IMR-90 (cell line): ENCODE data around the gene SLC8A1. TPM values are rescaled to one million over a fixed set of nuclear protein-coding genes. Genes with fewer than 3 reads are reported as not detected.
A peak's percentile ranks its signal among the peaks of the same experiment; 100 is the strongest.

Experiments
- ATAC-seq: fragments of 200-7000 bp; cut with Tn5 transposase; 2 replicates; pipeline ENCODE4 v1.9.1; 2020; ENCODE audit warnings: low read depth, mild to moderate bottlenecking, moderate library complexity
- BruUV-seq: library from RNA; stranded (reverse); fragments of 400-500 nt; replicated peaks from 2 replicates; lab custom pipeline; 2021; lab: Mats Ljungman, UMichigan
- CTCF ChIA-PET: fragments of 300-600 bp; formaldehyde crosslinking; extraction: SDS; loops from one replicate; lab custom pipeline; 2021; ENCODE audit warnings: antibody characterized with exemption; lab: Yijun Ruan, JAX
- POLR2A ChIA-PET: fragments of 300-600 bp; sonication (Branson Sonifier 250); formaldehyde crosslinking; loops from one replicate; lab custom pipeline; 2022; ENCODE audit warnings: antibody characterized with exemption; ENCODE audit not compliant: unreplicated experiment; lab: Charles Lee
- DNase-seq: peaks from one replicate; pipeline ENCODE4 v3.0.0; 2013
- H2AFZ ChIP-seq: replicated peaks from 2 replicates; pipeline ENCODE3; 2013; ENCODE audit warnings: low read length, mild to moderate bottlenecking; ENCODE audit not compliant: poor library complexity
- H2AK5ac ChIP-seq: 2 replicates; pipeline ENCODE4 v1.6.1; 2013; ENCODE audit warnings: low read depth, low read length, inconsistent platforms
- H2AK9ac ChIP-seq: replicated peaks from 2 replicates; pipeline ENCODE3; 2013; ENCODE audit warnings: mild to moderate bottlenecking, low read depth, low read length, moderate library complexity; ENCODE audit not compliant: poor library complexity
- H2BK120ac ChIP-seq: 2 replicates; pipeline ENCODE4 v1.6.1; 2013; ENCODE audit warnings: low read depth, low read length, inconsistent platforms
- H2BK15ac ChIP-seq: 3 replicates; pipeline ENCODE4 v1.6.1; 2013; ENCODE audit warnings: low read depth, low read length, inconsistent platforms
- H2BK20ac ChIP-seq: 2 replicates; pipeline ENCODE4 v1.6.1; 2013; ENCODE audit warnings: low read depth, mild to moderate bottlenecking, inconsistent platforms, low read length, moderate library complexity
- H2BK5ac ChIP-seq: 2 replicates; pipeline ENCODE4 v1.6.1; 2013; ENCODE audit warnings: mild to moderate bottlenecking, low read depth, low read length, inconsistent platforms; ENCODE audit not compliant: poor library complexity, severe bottlenecking
- H3K14ac ChIP-seq: replicated peaks from 2 replicates; pipeline ENCODE4 v1.6.1; 2013; ENCODE audit warnings: low read depth, low read length, inconsistent platforms
- H3K18ac ChIP-seq: 2 replicates; pipeline ENCODE4 v1.6.1; 2013; ENCODE audit warnings: low read depth, low read length, control low read depth
- H3K23ac ChIP-seq: 2 replicates; pipeline ENCODE4 v1.6.1; 2013; ENCODE audit warnings: low read depth, low read length, inconsistent platforms
- H3K27ac ChIP-seq: 2 replicates; pipeline ENCODE4 v1.5.1; 2013; ENCODE audit warnings: mild to moderate bottlenecking, control low read depth, low read length; ENCODE audit not compliant: insufficient read depth
- H3K27me3 ChIP-seq: 2 replicates; pipeline ENCODE4 v1.6.1; 2013; ENCODE audit warnings: low read length; ENCODE audit not compliant: control insufficient read depth, insufficient read depth
- H3K36me3 ChIP-seq: 2 replicates; pipeline ENCODE4 v1.6.1; 2013; ENCODE audit warnings: low read length, mixed read lengths; ENCODE audit not compliant: control insufficient read depth, insufficient read depth
- H3K4ac ChIP-seq: 2 replicates; pipeline ENCODE4 v1.6.1; 2013; ENCODE audit warnings: low read depth, low read length, inconsistent platforms
- H3K4me1 ChIP-seq: 2 replicates; pipeline ENCODE4 v1.6.1; 2013; ENCODE audit warnings: low read length, mixed read lengths; ENCODE audit not compliant: control insufficient read depth, insufficient read depth
- H3K4me2 ChIP-seq: 2 replicates; pipeline ENCODE4 v1.6.1; 2013; ENCODE audit warnings: low read depth, mild to moderate bottlenecking, control low read depth, low read length, moderate library complexity
- H3K4me3 ChIP-seq: 2 replicates; pipeline ENCODE4 v1.5.1; 2013; ENCODE audit warnings: low read depth, mild to moderate bottlenecking, control low read depth, low read length, moderate library complexity; ENCODE audit not compliant: insufficient read depth
- H3K56ac ChIP-seq: 2 replicates; pipeline ENCODE4 v1.6.1; 2013; ENCODE audit warnings: low read length, inconsistent platforms; ENCODE audit not compliant: insufficient read depth; ENCODE audit errors: extremely low read depth
- H3K79me1 ChIP-seq, 2 experiments: 2 replicates each; pipeline ENCODE4 v1.6.1; 2013; ENCODE audit warnings: low read length in 2 of 2, inconsistent platforms in 1 of 2, low read depth in 1 of 2
- H3K9ac ChIP-seq: 2 replicates; pipeline ENCODE4 v1.6.1; 2013; ENCODE audit warnings: low read depth, low read length, control low read depth
- H3K9me1 ChIP-seq: 2 replicates; pipeline ENCODE4 v1.6.1; 2013; ENCODE audit warnings: low read length, inconsistent platforms; ENCODE audit not compliant: insufficient read depth
- H3K9me3 ChIP-seq: 2 replicates; pipeline ENCODE4 v1.6.1; 2013; ENCODE audit warnings: low read length; ENCODE audit not compliant: control insufficient read depth, insufficient read depth
- H4K20me1 ChIP-seq: 2 replicates; pipeline ENCODE4 v1.6.1; 2013; ENCODE audit warnings: low read length, inconsistent platforms; ENCODE audit not compliant: insufficient read depth
- H4K5ac ChIP-seq: 2 replicates; pipeline ENCODE4 v1.6.1; 2013; ENCODE audit warnings: mild to moderate bottlenecking, low read depth, low read length, control low read depth
- H4K8ac ChIP-seq, 2 experiments: 2 replicates each; pipeline ENCODE4 v1.6.1; 2013; ENCODE audit warnings: low read depth in 2 of 2, low read length in 2 of 2, control low read depth in 1 of 2, inconsistent platforms in 1 of 2
- H4K91ac ChIP-seq: 2 replicates; pipeline ENCODE4 v1.6.1; 2013; ENCODE audit warnings: low read depth, low read length, inconsistent platforms; ENCODE audit not compliant: insufficient read depth
- BHLHE40 ChIP-seq: fragments of 150-350 bp; IDR thresholded peaks from 2 replicates; pipeline ENCODE4 v1.6.1; 2016; ENCODE audit warnings: mild to moderate bottlenecking, low read depth, low read length
- CEBPB ChIP-seq: IDR thresholded peaks from 2 replicates; pipeline ENCODE4 v1.6.1; 2012; ENCODE audit warnings: low read depth, low read length, improper control_type of control experiment
- CHD1 ChIP-seq: IDR thresholded peaks from 2 replicates; pipeline ENCODE4 v1.6.1; 2012; ENCODE audit warnings: low read depth, low read length, improper control_type of control experiment
- ELK1 ChIP-seq: fragments of 150-350 bp; IDR thresholded peaks from 2 replicates; pipeline ENCODE4 v1.6.1; 2016; ENCODE audit warnings: low read depth, mild to moderate bottlenecking, low read length, moderate library complexity, borderline replicate concordance
- FOS ChIP-seq: fragments of 150-350 bp; IDR thresholded peaks from 2 replicates; pipeline ENCODE4 v1.6.1; 2016; ENCODE audit warnings: low read depth, low read length
- MAFK ChIP-seq: IDR thresholded peaks from 2 replicates; pipeline ENCODE4 v1.6.1; 2012; ENCODE audit warnings: low read depth, low read length, improper control_type of control experiment
- MAZ ChIP-seq: IDR thresholded peaks from 2 replicates; pipeline ENCODE4 v1.6.1; 2012; ENCODE audit warnings: low read depth, mild to moderate bottlenecking, low read length, improper control_type of control experiment, moderate library complexity, borderline replicate concordance
- MXI1 ChIP-seq: IDR thresholded peaks from 2 replicates; pipeline ENCODE4 v1.6.1; 2012; ENCODE audit warnings: low read depth, mild to moderate bottlenecking, low read length, moderate library complexity, borderline replicate concordance
- NFE2L2 ChIP-seq: fragments of 150-350 bp; IDR thresholded peaks from 2 replicates; pipeline ENCODE4 v1.6.1; 2016; ENCODE audit warnings: low read depth, mild to moderate bottlenecking, low read length
- POLR2A ChIP-seq: IDR thresholded peaks from 2 replicates; pipeline ENCODE4 v1.6.1; 2012; ENCODE audit warnings: mild to moderate bottlenecking, low read depth, low read length
- RAD21 ChIP-seq: IDR thresholded peaks from 2 replicates; pipeline ENCODE4 v1.6.1; 2012; ENCODE audit warnings: low read length, improper control_type of control experiment
- RCOR1 ChIP-seq: IDR thresholded peaks from 2 replicates; pipeline ENCODE4 v1.6.1; 2012; ENCODE audit warnings: mild to moderate bottlenecking, low read length, improper control_type of control experiment; ENCODE audit not compliant: insufficient replicate concordance
- RFX5 ChIP-seq: IDR thresholded peaks from 2 replicates; pipeline ENCODE4 v1.8.0; 2012; ENCODE audit warnings: low read depth, mild to moderate bottlenecking, low read length, moderate library complexity
- SMC3 ChIP-seq: fragments of 150-350 bp; IDR thresholded peaks from 2 replicates; pipeline ENCODE4 v1.6.1; 2016; ENCODE audit warnings: low read depth, mild to moderate bottlenecking, antibody characterized with exemption, low read length, moderate library complexity
- USF2 ChIP-seq: fragments of 150-350 bp; IDR thresholded peaks from 2 replicates; pipeline ENCODE4 v1.6.1; 2017; ENCODE audit warnings: mild to moderate bottlenecking, antibody characterized with exemption, low read length, low read depth
- WGBS, 2 experiments: methylation state at CpG; one replicate each; pipeline versions ENCODE4 v1.1.5 to v1.1.7; 2013; ENCODE audit warnings: missing lambda C conversion rate in 2 of 2; ENCODE audit not compliant: insufficient read length in 1 of 2; ENCODE audit errors: extremely low coverage in 2 of 2; 5-methylcytosine and 5-hydroxymethylcytosine counted together
- dilution Hi-C: fragments of 300-500 bp; cut with HindIII; formaldehyde crosslinking; loops from one replicate; pipeline ENCODE4 v1.14.3; 2018; ENCODE audit warnings: low sequenced_read_pairs; ENCODE audit not compliant: unreplicated experiment
- in situ Hi-C: fragments of 300-500 bp; cut with MboI; formaldehyde crosslinking; loops from 3 replicates; pipeline ENCODE4 v1.14.3; 2019; ENCODE audit warnings: low sequenced_read_pairs, inconsistent platforms, mixed read lengths
- intact Hi-C: fragments of 100-400 bp; cut with micrococcal nuclease; formaldehyde crosslinking; loops from 2 replicates; pipeline ENCODE4 v1.10.0; 2022
- polyA plus RNA-seq, 3 experiments: library from polyadenylated mRNA; depleted of rRNA; stranded (reverse); fragments of >200 nt; gene quantifications; 2 replicates each; pipeline ENCODE4 v1.2.3, GENCODE V29; 2012; ENCODE audit warnings: low replicate concordance in 1 of 3
- total RNA-seq: library from RNA; depleted of rRNA; stranded (reverse); fragments of >200 nt; gene quantifications from 2 replicates; pipeline ENCODE4 v1.2.3, GENCODE V29; 2012
- TF ChIP-seq, protein P1 (sequence below): conservative IDR thresholded peaks from 2 replicates; pipeline ENCODE4 v1.5.1; 2012; ENCODE audit warnings: mild to moderate bottlenecking, low read depth, low read length, improper control_type of control experiment

The SLC8A1 gene
- total and polyA plus RNA-seq, 2 of the 4 experiments (the other 2 are of a cell fraction), result 7.7 to 57.0 TPM

DNA sequence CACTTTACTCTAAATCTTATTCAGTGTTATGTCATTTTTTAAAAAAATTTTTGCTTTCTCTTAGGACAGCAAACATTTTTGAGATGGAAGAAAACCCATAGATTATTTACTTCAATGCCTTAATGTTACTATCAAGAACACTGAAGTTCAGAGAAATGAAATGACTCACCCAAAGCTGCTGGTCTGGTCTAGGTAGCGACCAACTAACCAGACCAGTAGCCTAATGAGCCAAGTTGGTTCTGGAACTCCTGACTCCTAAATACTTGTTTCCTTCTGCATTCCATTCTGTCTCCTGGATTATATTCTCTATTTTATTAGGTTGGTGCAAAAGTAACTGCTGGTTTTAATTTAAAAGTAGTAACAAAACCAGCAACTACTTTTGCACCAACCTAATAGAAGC lies 35.4 kb downstream of the SLC8A1 start:
- intact Hi-C loops, result no loop called here
- Histone ChIP-seq H2AK5ac (no peak overlapping the region), H3K4me3 (no peak overlapping the region), H3K27me3 (no peaks in the 10 kb centered on the region), H4K20me1 (no peaks in the 10 kb centered on the region), H3K23ac (no peak overlapping the region), H3K9me3 (no peaks in the 10 kb centered on the region), H2BK15ac (no peak overlapping the region), H2BK120ac (no peak overlapping the region), H3K4me2 (no peak overlapping the region; the same call in 1 of the 2 replicates), H3K18ac (no peak overlapping the region), H2BK20ac (no peak overlapping the region), H3K27ac (no peak overlapping the region), H4K8ac (no peak overlapping the region), H2BK5ac (no peak overlapping the region), H3K36me3 (no peaks in the 10 kb centered on the region), H3K56ac (no peak overlapping the region), H3K9ac (no peak overlapping the region), H3K4me1 (peaks cover 8% of the 10 kb centered on the region), H4K91ac (no peak overlapping the region), H2AFZ (no peak overlapping the region), H3K14ac (no peak overlapping the region), H3K9me1 (peaks cover 9% of the 10 kb centered on the region), H4K5ac (no peak overlapping the region), H3K79me1 (peaks cover 34 to 49% of the 10 kb centered on the region in 2 experiments), H3K4ac (no peak overlapping the region), H2AK9ac (no peak overlapping the region)
- ChIA-PET CTCF (interaction anchor here (0.9 kb wide), 1 partner anchor 13 kb away, joined by 3 read pairs; no protein-coding TSS in a partner anchor), POLR2A (no interaction called here)
- WGBS, 2 experiments, result no CpG with 5 or more reads among the region's 1 CpG
- dilution Hi-C loops, result no loop called here
- in situ Hi-C loops, result no loop called here
- DNase-seq (peak; percentile 54), ATAC-seq (0 out of 2 replicates have a peak, but pooled peaks have one; percentile 29)
- BruUV-seq, result no TSS peak
- TF ChIP-seq POLR2A (no peak), MXI1 (no peak), FOS (no peak), USF2 (no peak), CHD1 (no peak), SMC3 (no peak), RFX5 (no peak), BHLHE40 (no peak), CEBPB (no peak), MAZ (no peak), RAD21 (no peak), ELK1 (no peak), RCOR1 (no peak), NFE2L2 (no peak), MAFK (no peak)
- TF ChIP-seq, protein P1, sequence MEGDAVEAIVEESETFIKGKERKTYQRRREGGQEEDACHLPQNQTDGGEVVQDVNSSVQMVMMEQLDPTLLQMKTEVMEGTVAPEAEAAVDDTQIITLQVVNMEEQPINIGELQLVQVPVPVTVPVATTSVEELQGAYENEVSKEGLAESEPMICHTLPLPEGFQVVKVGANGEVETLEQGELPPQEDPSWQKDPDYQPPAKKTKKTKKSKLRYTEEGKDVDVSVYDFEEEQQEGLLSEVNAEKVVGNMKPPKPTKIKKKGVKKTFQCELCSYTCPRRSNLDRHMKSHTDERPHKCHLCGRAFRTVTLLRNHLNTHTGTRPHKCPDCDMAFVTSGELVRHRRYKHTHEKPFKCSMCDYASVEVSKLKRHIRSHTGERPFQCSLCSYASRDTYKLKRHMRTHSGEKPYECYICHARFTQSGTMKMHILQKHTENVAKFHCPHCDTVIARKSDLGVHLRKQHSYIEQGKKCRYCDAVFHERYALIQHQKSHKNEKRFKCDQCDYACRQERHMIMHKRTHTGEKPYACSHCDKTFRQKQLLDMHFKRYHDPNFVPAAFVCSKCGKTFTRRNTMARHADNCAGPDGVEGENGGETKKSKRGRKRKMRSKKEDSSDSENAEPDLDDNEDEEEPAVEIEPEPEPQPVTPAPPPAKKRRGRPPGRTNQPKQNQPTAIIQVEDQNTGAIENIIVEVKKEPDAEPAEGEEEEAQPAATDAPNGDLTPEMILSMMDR, result no peak
